Colonic mucosa (tissue), 4 donors: Measurements from ENCODE around the gene OR2F2. TPM values are rescaled to one million over a fixed set of nuclear protein-coding genes. Genes with fewer than 3 reads are reported as not detected.

Experiments used
- DNase-seq: peaks from one replicate; pipeline ENCODE4 v3.0.0-alpha.2; 2020
- H3K27ac ChIP-seq: fragments of 200-600 bp; one replicate; pipeline ENCODE4 v1.8.0; 2021
- H3K27me3 ChIP-seq: fragments of 200-600 bp; one replicate; pipeline ENCODE4 v1.8.0; 2021
- H3K36me3 ChIP-seq: fragments of 200-600 bp; one replicate; pipeline ENCODE4 v1.8.0; 2021
- H3K4me1 ChIP-seq: fragments of 200-600 bp; one replicate; pipeline ENCODE4 v1.8.0; 2021; ENCODE audit warnings: mild to moderate bottlenecking
- H3K4me3 ChIP-seq: fragments of 200-600 bp; one replicate; pipeline ENCODE4 v1.8.0; 2021
- H3K9ac ChIP-seq, 2 donors: one replicate each; pipeline ENCODE4 v1.7.0; 2013; ENCODE audit warnings: control low read depth in 2 of 2, low read depth in 2 of 2, low read length in 2 of 2
- H3K9me3 ChIP-seq: fragments of 200-600 bp; one replicate; pipeline ENCODE4 v1.8.0; 2021
- CTCF ChIP-seq: fragments of 200-600 bp; IDR thresholded peaks from one replicate; pipeline ENCODE4 v1.8.0; 2022; ENCODE audit warnings: antibody characterized with exemption, mild to moderate bottlenecking
- intact Hi-C: fragments of 100-400 bp; cut with DNase I; formaldehyde crosslinking; loops from one replicate; pipeline ENCODE4 v1.14.1; 2022
- total RNA-seq, 2 donors: library from RNA; stranded (reverse); fragmentation: NEBNext Ultra II Directional in 1 of 2; extraction: Animal tissue kit (Norgen Biotek cat#: 25700) in 1 of 2; gene quantifications; one replicate each; pipeline ENCODE4 v1.2.1, GENCODE V29; 2021
- donor health status: healthy.
- donor health status: DM: no; HTN: no; CAD: no.
- donor health status: DM: no; HTN: no; CAD: no.

Gene OR2F2
- total RNA-seq, 2 donors from 2014 or later: not detected

GRCh38 chr7:143891457-143891856, 43.6 kb upstream of the OR2F2 start:
- Histone ChIP-seq H3K27me3 (no peaks in the 10 kb centered on the region), H3K4me3 (no peak overlapping the region), H3K9ac (no peak overlapping the region), H3K27ac (no peak overlapping the region), H3K4me1 (no peaks in the 10 kb centered on the region), H3K36me3 (no peaks in the 10 kb centered on the region), H3K9me3 (no peaks in the 10 kb centered on the region)
- TF ChIP-seq CTCF: no peak
- intact Hi-C loops: no loop called here
- DNase-seq: no peak

GRCh38 chr7:143892527-143893300, 42.3 kb upstream of the OR2F2 start:
- no peak overlapping the region for H3K4me3 ChIP-seq
- peak; percentile 25 for TF ChIP-seq CTCF
- no peak overlapping the region for H3K9ac ChIP-seq
- no peaks in the 10 kb centered on the region for H3K27me3 ChIP-seq
- no peaks in the 10 kb centered on the region for H3K9me3 ChIP-seq
- intact Hi-C loops: no loop called here
- H3K4me1 ChIP-seq: no peaks in the 10 kb centered on the region
- H3K36me3 ChIP-seq: no peaks in the 10 kb centered on the region
- no peak for DNase-seq
- H3K27ac ChIP-seq: no peak overlapping the region

- no peak for DNase-seq
- H3K9ac ChIP-seq: no peak overlapping the region
- no peak overlapping the region for H3K4me3 ChIP-seq
- TF ChIP-seq CTCF: no peak
- H3K27ac ChIP-seq: no peak overlapping the region
- no peaks in the 10 kb centered on the region for H3K9me3 ChIP-seq
- H3K4me1 ChIP-seq: peaks cover 13% of the 10 kb centered on the region
- no peaks in the 10 kb centered on the region for H3K27me3 ChIP-seq
- intact Hi-C loops: no loop called here
- H3K36me3 ChIP-seq: no peaks in the 10 kb centered on the region
These were observed 38.4 kb upstream of the OR2F2 start for GRCh38 chr7:143896667-143897066.

GRCh38 chr7:143898810-143899209, 36.2 kb upstream of the OR2F2 start:
- Histone ChIP-seq H3K4me1 (peaks cover 13% of the 10 kb centered on the region), H3K36me3 (no peaks in the 10 kb centered on the region), H3K27me3 (no peaks in the 10 kb centered on the region), H3K9me3 (no peaks in the 10 kb centered on the region), H3K4me3 (no peak overlapping the region), H3K27ac (no peak overlapping the region), H3K9ac (no peak overlapping the region)
- no peak for DNase-seq
- TF ChIP-seq CTCF: no peak
- intact Hi-C loops: no loop called here

GRCh38 chr7:143900230-143900766, 34.7 kb upstream of the OR2F2 start:
- Histone ChIP-seq H3K4me1 (peaks cover 13% of the 10 kb centered on the region), H3K36me3 (no peaks in the 10 kb centered on the region), H3K4me3 (no peak overlapping the region), H3K9me3 (no peaks in the 10 kb centered on the region), H3K27me3 (no peaks in the 10 kb centered on the region), H3K27ac (peak overlapping the region; percentile 8), H3K9ac (peak overlapping the region in 1 of 2 donors; percentile 99)
- no peak for DNase-seq
- no peak for TF ChIP-seq CTCF
- intact Hi-C loops: no loop called here
